ENCODE data around the gene AGAP1. TPM values are rescaled to one million over a fixed set of nuclear protein-coding genes. Genes with fewer than 3 reads are reported as not detected.

AGAP1 gene
- polyA plus RNA-seq, 2 of the 4 experiments (the other 2 are of a cell fraction) = 20.2 to 21.9 TPM

- FAIRE-seq = no peak
- TF ChIP-seq ZNF302 (CRISPR knock-in tag; IDR thresholded peaks at IDR 0.05) (no peak), PHF8 (IDR thresholded peaks at IDR 0.05; ENCODE audit: borderline replicate concordance, low read depth) (no peak), EP300 (IDR thresholded peaks at IDR 0.05) (no peak), HOXA7 (CRISPR knock-in tag; IDR thresholded peaks at IDR 0.05) (no peak), HDAC2 (IDR thresholded peaks at IDR 0.05) (no peak)
- TF ChIP-seq, protein P1, sequence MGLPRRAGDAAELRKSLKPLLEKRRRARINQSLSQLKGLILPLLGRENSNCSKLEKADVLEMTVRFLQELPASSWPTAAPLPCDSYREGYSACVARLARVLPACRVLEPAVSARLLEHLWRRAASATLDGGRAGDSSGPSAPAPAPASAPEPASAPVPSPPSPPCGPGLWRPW (IDR thresholded peaks at IDR 0.05) = no peak
- CTCF ChIA-PET = interaction anchor here (0.9 kb wide), 1 partner anchor 11 kb away, joined by 3 read pairs; no protein-coding TSS in a partner anchor
- H3K9me3 ChIP-seq = no peaks in the 10 kb centered on the region
- DNase-seq (ENCODE audit: low read depth in 1 of 2, low spot score in 1 of 2) = no peak
- H3K4me1 ChIP-seq = peaks cover 68% of the 10 kb centered on the region
- H3K4me2 ChIP-seq = no peak overlapping the region
- no peak for ATAC-seq
- POLR2A ChIA-PET = no interaction called here
- 77% methylated on average over 8 of the region's 8 CpGs for WGBS (ENCODE audit: missing lambda C conversion rate)
- H3K4me3 ChIP-seq = no peak overlapping the region
- no peak overlapping the region for H3K27ac ChIP-seq
These were observed 212.7 kb downstream of the AGAP1 start for GRCh38 chr2:235706506-235706905.

DNA sequence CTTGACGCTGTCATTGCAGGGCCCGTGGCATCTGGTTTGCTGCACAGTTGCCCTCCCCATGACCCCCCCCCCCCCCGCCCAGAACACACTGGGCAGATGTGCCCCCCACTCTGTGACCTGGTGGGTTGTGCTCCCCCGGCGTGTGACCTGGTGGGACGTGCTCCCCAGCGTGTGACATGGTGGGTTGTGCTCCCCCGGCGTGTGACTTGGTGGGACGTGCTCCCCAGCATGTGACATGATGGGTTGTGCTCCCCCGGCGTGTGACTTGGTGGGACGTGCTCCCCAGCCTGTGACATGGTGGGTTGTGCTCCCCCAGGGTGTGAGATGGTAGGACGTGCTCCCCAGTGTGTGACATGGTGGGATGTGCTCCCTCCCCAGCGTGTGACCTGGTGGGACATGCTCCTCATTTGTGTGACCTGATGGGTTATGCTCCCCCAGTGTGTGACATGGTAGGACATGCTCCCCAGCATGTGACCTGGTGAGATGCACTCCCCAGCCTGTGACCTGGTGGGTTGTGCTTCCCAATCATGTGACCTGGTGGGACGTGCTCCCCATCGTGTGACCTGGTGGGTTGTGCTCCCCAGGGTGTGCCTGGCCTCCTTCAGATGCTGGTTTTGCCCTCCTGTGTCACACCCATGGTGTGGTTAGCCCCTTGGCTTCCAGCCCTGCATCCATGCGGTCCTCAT, 213.7 kb downstream of the AGAP1 start:
- FAIRE-seq (no peak), ATAC-seq (no peak), DNase-seq (ENCODE audit: low read depth in 1 of 2, low spot score in 1 of 2) (no peak)
- ChIA-PET POLR2A (no interaction called here), CTCF (interaction anchor here (0.9 to 1.5 kb wide), 3 partner anchors 12 to 112 kb away, joined by 3 read pairs; no protein-coding TSS in a partner anchor)
- Histone ChIP-seq H3K4me2 (no peak overlapping the region), H3K4me3 (no peak overlapping the region), H3K4me1 (peaks cover 57% of the 10 kb centered on the region), H3K27ac (peak overlapping the region in 1 of 2 experiments; percentile 53; a peak in 2 of 6 replicates), H3K9me3 (no peaks in the 10 kb centered on the region)
- 94% methylated on average over 5 of the region's 18 CpGs for WGBS (ENCODE audit: missing lambda C conversion rate)
- TF ChIP-seq, protein P2, sequence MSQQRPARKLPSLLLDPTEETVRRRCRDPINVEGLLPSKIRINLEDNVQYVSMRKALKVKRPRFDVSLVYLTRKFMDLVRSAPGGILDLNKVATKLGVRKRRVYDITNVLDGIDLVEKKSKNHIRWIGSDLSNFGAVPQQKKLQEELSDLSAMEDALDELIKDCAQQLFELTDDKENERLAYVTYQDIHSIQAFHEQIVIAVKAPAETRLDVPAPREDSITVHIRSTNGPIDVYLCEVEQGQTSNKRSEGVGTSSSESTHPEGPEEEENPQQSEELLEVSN (IDR thresholded peaks at IDR 0.05; ENCODE audit: borderline replicate concordance, low read depth) = no peak
- TF ChIP-seq NPAS2 (CRISPR knock-in tag; IDR thresholded peaks at IDR 0.05; ENCODE audit: borderline replicate concordance) (no peak), KDM5A (IDR thresholded peaks at IDR 0.05) (no peak), HDAC2 (IDR thresholded peaks at IDR 0.05) (no peak), RCOR1 (IDR thresholded peaks at IDR 0.05; ENCODE audit: low read depth, low read length) (no peak), TP53 (CRISPR knock-in tag; IDR thresholded peaks at IDR 0.05) (no peak), ZFP36 (IDR thresholded peaks at IDR 0.05; ENCODE audit: borderline replicate concordance, partially characterized antibody) (no peak)
- TF ChIP-seq, protein P3, sequence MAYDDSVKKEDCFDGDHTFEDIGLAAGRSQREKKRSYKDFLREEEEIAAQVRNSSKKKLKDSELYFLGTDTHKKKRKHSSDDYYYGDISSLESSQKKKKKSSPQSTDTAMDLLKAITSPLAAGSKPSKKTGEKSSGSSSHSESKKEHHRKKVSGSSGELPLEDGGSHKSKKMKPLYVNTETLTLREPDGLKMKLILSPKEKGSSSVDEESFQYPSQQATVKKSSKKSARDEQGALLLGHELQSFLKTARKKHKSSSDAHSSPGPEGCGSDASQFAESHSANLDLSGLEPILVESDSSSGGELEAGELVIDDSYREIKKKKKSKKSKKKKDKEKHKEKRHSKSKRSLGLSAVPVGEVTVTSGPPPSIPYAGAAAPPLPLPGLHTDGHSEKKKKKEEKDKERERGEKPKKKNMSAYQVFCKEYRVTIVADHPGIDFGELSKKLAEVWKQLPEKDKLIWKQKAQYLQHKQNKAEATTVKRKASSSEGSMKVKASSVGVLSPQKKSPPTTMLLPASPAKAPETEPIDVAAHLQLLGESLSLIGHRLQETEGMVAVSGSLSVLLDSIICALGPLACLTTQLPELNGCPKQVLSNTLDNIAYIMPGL (CRISPR knock-in tag; IDR thresholded peaks at IDR 0.05; ENCODE audit: borderline replicate concordance) = no peak
- TF ChIP-seq, protein P4, sequence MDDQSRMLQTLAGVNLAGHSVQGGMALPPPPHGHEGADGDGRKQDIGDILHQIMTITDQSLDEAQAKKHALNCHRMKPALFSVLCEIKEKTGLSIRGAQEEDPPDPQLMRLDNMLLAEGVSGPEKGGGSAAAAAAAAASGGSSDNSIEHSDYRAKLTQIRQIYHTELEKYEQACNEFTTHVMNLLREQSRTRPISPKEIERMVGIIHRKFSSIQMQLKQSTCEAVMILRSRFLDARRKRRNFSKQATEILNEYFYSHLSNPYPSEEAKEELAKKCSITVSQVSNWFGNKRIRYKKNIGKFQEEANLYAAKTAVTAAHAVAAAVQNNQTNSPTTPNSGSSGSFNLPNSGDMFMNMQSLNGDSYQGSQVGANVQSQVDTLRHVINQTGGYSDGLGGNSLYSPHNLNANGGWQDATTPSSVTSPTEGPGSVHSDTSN (IDR thresholded peaks at IDR 0.05) = no peak
- TF ChIP-seq, protein P5, sequence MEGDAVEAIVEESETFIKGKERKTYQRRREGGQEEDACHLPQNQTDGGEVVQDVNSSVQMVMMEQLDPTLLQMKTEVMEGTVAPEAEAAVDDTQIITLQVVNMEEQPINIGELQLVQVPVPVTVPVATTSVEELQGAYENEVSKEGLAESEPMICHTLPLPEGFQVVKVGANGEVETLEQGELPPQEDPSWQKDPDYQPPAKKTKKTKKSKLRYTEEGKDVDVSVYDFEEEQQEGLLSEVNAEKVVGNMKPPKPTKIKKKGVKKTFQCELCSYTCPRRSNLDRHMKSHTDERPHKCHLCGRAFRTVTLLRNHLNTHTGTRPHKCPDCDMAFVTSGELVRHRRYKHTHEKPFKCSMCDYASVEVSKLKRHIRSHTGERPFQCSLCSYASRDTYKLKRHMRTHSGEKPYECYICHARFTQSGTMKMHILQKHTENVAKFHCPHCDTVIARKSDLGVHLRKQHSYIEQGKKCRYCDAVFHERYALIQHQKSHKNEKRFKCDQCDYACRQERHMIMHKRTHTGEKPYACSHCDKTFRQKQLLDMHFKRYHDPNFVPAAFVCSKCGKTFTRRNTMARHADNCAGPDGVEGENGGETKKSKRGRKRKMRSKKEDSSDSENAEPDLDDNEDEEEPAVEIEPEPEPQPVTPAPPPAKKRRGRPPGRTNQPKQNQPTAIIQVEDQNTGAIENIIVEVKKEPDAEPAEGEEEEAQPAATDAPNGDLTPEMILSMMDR (IDR thresholded peaks at IDR 0.05) = no peak

All from A549 (cell line).